ENCODE data around the gene SCLT1.

The SCLT1 gene

GRCh38 chr4:129064717-129065116 lies 28.6 kb downstream of the SCLT1 start:
- H3K36me3 ChIP-seq (ENCODE audit: insufficient read depth, low read length) = peaks cover 39% of the 10 kb centered on the region
- H3K4me3 ChIP-seq (ENCODE audit: low read length, poor library complexity, severe bottlenecking) = no peak overlapping the region
- H3K9me2 ChIP-seq (replicated peaks; ENCODE audit: low read depth, low read length) = no peaks in the 10 kb centered on the region
- H2AFZ ChIP-seq (ENCODE audit: low read length) = no peak overlapping the region
- no peaks in the 10 kb centered on the region for H3K27me3 ChIP-seq (ENCODE audit: insufficient read depth, low read length, poor library complexity, severe bottlenecking)
- no peak overlapping the region for H3K9ac ChIP-seq (ENCODE audit: low read depth, low read length, poor library complexity, severe bottlenecking)
- peaks cover 4% of the 10 kb centered on the region; the same call in 1 of the 2 replicates for H3K79me2 ChIP-seq (ENCODE audit: insufficient read depth, low read length)
- H4K20me1 ChIP-seq (ENCODE audit: insufficient read depth, low read length, poor library complexity, severe bottlenecking) = no peaks in the 10 kb centered on the region
- H3F3A ChIP-seq (ENCODE audit: low read depth) = no peaks in the 10 kb centered on the region
- H3K4me2 ChIP-seq (ENCODE audit: low read depth, low read length, poor library complexity, severe bottlenecking) = no peak overlapping the region
- H3K9me3 ChIP-seq (ENCODE audit: insufficient read depth, low read depth, low read length) = peaks cover 52% of the 10 kb centered on the region
- H3K4me1 ChIP-seq (ENCODE audit: insufficient read depth, low read length, poor library complexity, severe bottlenecking) = no peaks in the 10 kb centered on the region
- no peak for TF ChIP-seq EZH2phosphoT487 (IDR thresholded peaks at IDR 0.05; ENCODE audit: borderline replicate concordance)
- no peak for TF ChIP-seq CTCF (conservative IDR thresholded peaks at IDR 0.05; ENCODE audit: low read length)

GRCh38 chr4:129063640-129064039 lies 29.7 kb downstream of the SCLT1 start:
- Histone ChIP-seq H3K36me3 (ENCODE audit: insufficient read depth, low read length) (peaks cover 39% of the 10 kb centered on the region), H2AFZ (ENCODE audit: low read length) (no peak overlapping the region), H3K9me2 (replicated peaks; ENCODE audit: low read depth, low read length) (no peaks in the 10 kb centered on the region), H3K4me1 (ENCODE audit: insufficient read depth, low read length, poor library complexity, severe bottlenecking) (no peaks in the 10 kb centered on the region), H4K20me1 (ENCODE audit: insufficient read depth, low read length, poor library complexity, severe bottlenecking) (no peaks in the 10 kb centered on the region), H3K27me3 (ENCODE audit: insufficient read depth, low read length, poor library complexity, severe bottlenecking) (no peaks in the 10 kb centered on the region), H3K79me2 (ENCODE audit: insufficient read depth, low read length) (peaks cover 4% of the 10 kb centered on the region; the same call in 1 of the 2 replicates), H3F3A (ENCODE audit: low read depth) (no peaks in the 10 kb centered on the region), H3K4me2 (ENCODE audit: low read depth, low read length, poor library complexity, severe bottlenecking) (no peak overlapping the region), H3K9ac (ENCODE audit: low read depth, low read length, poor library complexity, severe bottlenecking) (no peak overlapping the region), H3K9me3 (ENCODE audit: insufficient read depth, low read depth, low read length) (peaks cover 56% of the 10 kb centered on the region), H3K4me3 (ENCODE audit: low read length, poor library complexity, severe bottlenecking) (no peak overlapping the region)
- no peak for TF ChIP-seq EZH2phosphoT487 (IDR thresholded peaks at IDR 0.05; ENCODE audit: borderline replicate concordance)

GRCh38 chr4:129062580-129062979 lies 30.8 kb downstream of the SCLT1 start:
- Histone ChIP-seq H4K20me1 (ENCODE audit: insufficient read depth, low read length, poor library complexity, severe bottlenecking) (no peaks in the 10 kb centered on the region), H3K9ac (ENCODE audit: low read depth, low read length, poor library complexity, severe bottlenecking) (no peak overlapping the region), H3K4me1 (ENCODE audit: insufficient read depth, low read length, poor library complexity, severe bottlenecking) (no peaks in the 10 kb centered on the region), H3K79me2 (ENCODE audit: insufficient read depth, low read length) (peaks cover 4% of the 10 kb centered on the region; the same call in 1 of the 2 replicates), H3K9me3 (ENCODE audit: insufficient read depth, low read depth, low read length) (peaks cover 57% of the 10 kb centered on the region), H3K36me3 (ENCODE audit: insufficient read depth, low read length) (peaks cover 39% of the 10 kb centered on the region), H2AFZ (ENCODE audit: low read length) (no peak overlapping the region), H3K27me3 (ENCODE audit: insufficient read depth, low read length, poor library complexity, severe bottlenecking) (no peaks in the 10 kb centered on the region), H3F3A (ENCODE audit: low read depth) (no peaks in the 10 kb centered on the region), H3K4me3 (ENCODE audit: low read length, poor library complexity, severe bottlenecking) (no peak overlapping the region), H3K4me2 (ENCODE audit: low read depth, low read length, poor library complexity, severe bottlenecking) (no peak overlapping the region), H3K9me2 (replicated peaks; ENCODE audit: low read depth, low read length) (no peaks in the 10 kb centered on the region)
- TF ChIP-seq CTCF (conservative IDR thresholded peaks at IDR 0.05; ENCODE audit: low read length) (no peak), EZH2phosphoT487 (IDR thresholded peaks at IDR 0.05; ENCODE audit: borderline replicate concordance) (no peak)

- H3K27me3 ChIP-seq (ENCODE audit: insufficient read depth, low read length, poor library complexity, severe bottlenecking) = no peaks in the 10 kb centered on the region
- H3K4me1 ChIP-seq (ENCODE audit: insufficient read depth, low read length, poor library complexity, severe bottlenecking) = no peaks in the 10 kb centered on the region
- no peak overlapping the region for H3K4me3 ChIP-seq (ENCODE audit: low read length, poor library complexity, severe bottlenecking)
- peaks cover 39% of the 10 kb centered on the region for H3K36me3 ChIP-seq (ENCODE audit: insufficient read depth, low read length)
- no peaks in the 10 kb centered on the region for H4K20me1 ChIP-seq (ENCODE audit: insufficient read depth, low read length, poor library complexity, severe bottlenecking)
- no peaks in the 10 kb centered on the region for H3F3A ChIP-seq (ENCODE audit: low read depth)
- no peak overlapping the region for H3K9ac ChIP-seq (ENCODE audit: low read depth, low read length, poor library complexity, severe bottlenecking)
- no peak overlapping the region for H3K4me2 ChIP-seq (ENCODE audit: low read depth, low read length, poor library complexity, severe bottlenecking)
- no peak overlapping the region for H2AFZ ChIP-seq (ENCODE audit: low read length)
- TF ChIP-seq CTCF (conservative IDR thresholded peaks at IDR 0.05; ENCODE audit: low read length) = no peak
- H3K9me2 ChIP-seq (replicated peaks; ENCODE audit: low read depth, low read length) = no peaks in the 10 kb centered on the region
- H3K9me3 ChIP-seq (ENCODE audit: insufficient read depth, low read depth, low read length) = peaks cover 62% of the 10 kb centered on the region
- H3K79me2 ChIP-seq (ENCODE audit: insufficient read depth, low read length) = no peaks in the 10 kb centered on the region
Observed at GRCh38 chr4:129059028-129059427, 34.3 kb downstream of the SCLT1 start.

Measured in Loucy (cell line).